ENCODE measurements around the gene AGMO. TPM values are rescaled to one million over a fixed set of nuclear protein-coding genes. Genes with fewer than 3 reads are reported as not detected.

AGMO gene
- total and polyA plus RNA-seq, 10 of the 15 experiments (the other 5 are each of a cell fraction or from before 2014, with no cell fraction given) = 0.11 to 0.29 TPM; not detected in 8

GRCh38 chr7:15204421-15204820 is 357.4 kb downstream of the AGMO start:
- H3K79me2 ChIP-seq (ENCODE audit: control insufficient read depth, insufficient read depth, low read length) = no peaks in the 10 kb centered on the region
- FAIRE-seq (no peak), DNase-seq (ENCODE audit: low read depth, low spot score) (no peak), ATAC-seq (no peak)
- SMC1A ChIA-PET (ENCODE audit: uncharacterized antibody, unreplicated experiment) = no interaction called here
- intact Hi-C loops (cut with micrococcal nuclease; ENCODE audit: unreplicated experiment) (no loop called here), in situ Hi-C loops (cut with MboI) (no loop called here)
- H3K36me3 ChIP-seq (ENCODE audit: control insufficient read depth in 2 of 2, insufficient read depth in 2 of 2, low read length in 1 of 2) = no peaks in the 10 kb centered on the region
- H3K4me1 ChIP-seq (ENCODE audit: control insufficient read depth, insufficient read depth, low read length) = no peaks in the 10 kb centered on the region
- no peaks in the 10 kb centered on the region for H4K20me1 ChIP-seq (ENCODE audit: control insufficient read depth, insufficient read depth)
- H2AFZ ChIP-seq (ENCODE audit: control insufficient read depth, low read depth, low read length) = no peak overlapping the region
- RAD21 ChIA-PET (ENCODE audit: unreplicated experiment) = no interaction called here
- H3K27ac ChIP-seq (ENCODE audit: control insufficient read depth, insufficient read depth) = no peak overlapping the region
- POLR2A ChIA-PET = no interaction called here
- TF ChIP-seq ATF7 (IDR thresholded peaks at IDR 0.05; ENCODE audit: low read depth) (no peak), TCF7 (IDR thresholded peaks at IDR 0.05; ENCODE audit: borderline replicate concordance) (no peak), CBX3 (IDR thresholded peaks at IDR 0.05; ENCODE audit: borderline replicate concordance, low read depth) (no peak), ZNF24 (IDR thresholded peaks at IDR 0.05) (no peak), CEBPB (IDR thresholded peaks at IDR 0.05; ENCODE audit: borderline replicate concordance in 1 of 2, low read depth in 2 of 2, low read length in 2 of 2) (no peak), NR2F1 (conservative IDR thresholded peaks at IDR 0.05) (no peak), HDAC6 (IDR thresholded peaks at IDR 0.05; ENCODE audit: unreplicated experiment) (no peak), KLF5 (IDR thresholded peaks at IDR 0.05; ENCODE audit: partially characterized antibody) (no peak), EED (IDR thresholded peaks at IDR 0.05; ENCODE audit: low read depth) (no peak), CHD2 (IDR thresholded peaks at IDR 0.05; ENCODE audit: borderline replicate concordance, low read depth, low read length) (no peak), GATAD2B (conservative IDR thresholded peaks at IDR 0.05; ENCODE audit: low read depth) (no peak), ZNF622 (IDR thresholded peaks at IDR 0.05) (no peak), MEF2B (IDR thresholded peaks at IDR 0.05; ENCODE audit: partially characterized antibody, poor library complexity, severe bottlenecking) (no peak), SMC3 (IDR thresholded peaks at IDR 0.05; ENCODE audit: borderline replicate concordance, low read length) (no peak), TCF12 (IDR thresholded peaks at IDR 0.05; ENCODE audit: low read depth, low read length) (no peak), NBN (IDR thresholded peaks at IDR 0.05) (no peak), PRDM15 (CRISPR knock-in tag; IDR thresholded peaks at IDR 0.05) (no peak)
- H3K27me3 ChIP-seq (replicated peaks in 1 of 2; ENCODE audit: control insufficient read depth in 2 of 2, insufficient read depth in 2 of 2, low read length in 1 of 2) = no peaks in the 10 kb centered on the region
- H3K9ac ChIP-seq (ENCODE audit: control insufficient read depth, insufficient read depth, low read length) = no peak overlapping the region
- H3K4me3 ChIP-seq = no peak overlapping the region
- H3K9me3 ChIP-seq (replicated peaks; ENCODE audit: control insufficient read depth, insufficient read depth, low read length) = no peaks in the 10 kb centered on the region
- BruUV-seq (replicated peaks) = no TSS peak
- CTCF ChIA-PET = no interaction called here
- H3K4me2 ChIP-seq (ENCODE audit: control insufficient read depth, insufficient read depth) = no peak overlapping the region
- WGBS (ENCODE audit: insufficient coverage, insufficient replicate concordance, low lambda C conversion rate, missing lambda C conversion rate) = 48% methylated on average over 2 of the region's 2 CpGs

All from GM12878 (cell line).